T-helper 9 cell (primary cell): ENCODE data around the gene EIPR1.
"Not testable (repeated sequence)": the region's sequence is repeated elsewhere in the genome, so short reads cannot be mapped to it uniquely, and the experiment has no call there.

Source experiments
- DNase-seq: peaks from one replicate; pipeline ENCODE4 v3.0.0-alpha.2; 2020

Gene EIPR1

DNA sequence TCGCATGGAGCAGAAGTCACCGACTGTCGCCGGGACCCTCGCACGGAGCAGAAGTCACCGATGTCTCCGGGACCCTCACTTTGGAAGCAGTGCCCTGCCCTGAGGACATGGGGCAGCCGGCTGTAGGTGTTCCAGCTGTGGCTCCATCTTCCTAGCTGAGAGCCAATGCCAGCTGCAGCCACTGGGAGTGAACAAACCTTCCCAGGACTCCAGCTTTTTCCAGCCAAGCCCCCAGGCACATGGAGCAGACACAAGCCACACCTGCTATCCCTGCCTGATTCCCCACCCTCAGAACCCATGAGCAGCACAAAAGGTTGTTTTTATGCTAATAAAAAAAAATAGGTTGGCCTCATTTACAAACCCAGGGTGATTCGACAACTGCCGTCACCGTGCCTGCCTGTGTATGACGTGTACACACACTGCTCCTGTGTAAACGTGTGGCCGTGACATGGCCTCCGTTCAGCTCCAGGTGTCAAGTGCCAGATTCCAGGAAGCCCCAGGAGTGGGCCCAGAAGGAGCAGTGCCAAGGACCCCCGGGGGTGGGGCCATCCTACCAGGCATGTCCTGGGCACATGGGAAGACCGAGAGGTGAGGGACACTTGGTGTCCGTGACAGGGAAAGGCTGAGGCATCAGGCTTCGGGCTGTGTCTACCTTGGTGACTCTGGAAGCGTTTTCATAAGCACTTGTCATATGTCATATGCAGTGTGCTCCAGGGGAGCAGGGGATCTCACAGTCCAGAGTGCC lies 91.5 kb downstream of the EIPR1 start:
- DNase-seq: no peak

- DNase-seq: no peak
Observed at GRCh38 chr2:3284657-3285630, 92.7 kb downstream of the EIPR1 start.

DNA sequence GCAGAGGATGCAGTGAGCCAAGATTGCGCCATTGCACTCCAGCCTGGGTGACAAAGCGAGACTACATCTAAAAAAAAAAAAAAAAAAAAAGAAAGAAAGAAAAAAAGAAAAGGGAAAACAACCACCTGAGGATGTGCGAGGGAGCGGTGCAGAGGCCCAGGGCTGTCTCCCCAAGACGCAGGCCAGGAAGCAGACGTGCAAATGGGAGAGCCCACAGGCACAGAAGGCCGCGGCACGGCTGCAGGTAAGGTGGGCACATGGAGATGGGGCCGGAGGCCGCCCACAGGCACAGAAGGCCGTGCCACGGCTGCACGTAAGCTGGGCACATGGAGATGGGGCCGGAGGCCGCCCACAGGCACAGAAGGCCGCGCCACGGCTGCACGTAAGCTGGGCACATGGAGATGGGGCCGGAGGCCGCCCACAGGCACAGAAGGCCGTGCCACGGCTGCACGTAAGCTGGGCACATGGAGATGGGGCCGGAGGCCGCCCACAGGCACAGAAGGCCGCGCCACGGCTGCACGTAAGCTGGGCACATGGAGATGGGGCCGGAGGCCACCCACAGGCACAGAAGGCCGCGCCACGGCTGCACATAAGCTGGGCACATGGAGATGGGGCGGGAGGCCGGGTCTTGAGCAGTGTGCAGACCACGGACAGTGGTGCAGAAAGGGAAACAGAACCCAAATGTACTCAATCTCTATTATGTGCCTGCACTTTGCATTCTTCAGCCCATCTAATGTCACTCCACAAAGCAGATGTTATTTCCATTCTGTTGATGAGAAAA lies 93.6 kb downstream of the EIPR1 start:
- DNase-seq: not testable (repeated sequence)

GRCh38 chr2:3283206-3283605 lies 94.4 kb downstream of the EIPR1 start:
- DNase-seq: no peak

DNA sequence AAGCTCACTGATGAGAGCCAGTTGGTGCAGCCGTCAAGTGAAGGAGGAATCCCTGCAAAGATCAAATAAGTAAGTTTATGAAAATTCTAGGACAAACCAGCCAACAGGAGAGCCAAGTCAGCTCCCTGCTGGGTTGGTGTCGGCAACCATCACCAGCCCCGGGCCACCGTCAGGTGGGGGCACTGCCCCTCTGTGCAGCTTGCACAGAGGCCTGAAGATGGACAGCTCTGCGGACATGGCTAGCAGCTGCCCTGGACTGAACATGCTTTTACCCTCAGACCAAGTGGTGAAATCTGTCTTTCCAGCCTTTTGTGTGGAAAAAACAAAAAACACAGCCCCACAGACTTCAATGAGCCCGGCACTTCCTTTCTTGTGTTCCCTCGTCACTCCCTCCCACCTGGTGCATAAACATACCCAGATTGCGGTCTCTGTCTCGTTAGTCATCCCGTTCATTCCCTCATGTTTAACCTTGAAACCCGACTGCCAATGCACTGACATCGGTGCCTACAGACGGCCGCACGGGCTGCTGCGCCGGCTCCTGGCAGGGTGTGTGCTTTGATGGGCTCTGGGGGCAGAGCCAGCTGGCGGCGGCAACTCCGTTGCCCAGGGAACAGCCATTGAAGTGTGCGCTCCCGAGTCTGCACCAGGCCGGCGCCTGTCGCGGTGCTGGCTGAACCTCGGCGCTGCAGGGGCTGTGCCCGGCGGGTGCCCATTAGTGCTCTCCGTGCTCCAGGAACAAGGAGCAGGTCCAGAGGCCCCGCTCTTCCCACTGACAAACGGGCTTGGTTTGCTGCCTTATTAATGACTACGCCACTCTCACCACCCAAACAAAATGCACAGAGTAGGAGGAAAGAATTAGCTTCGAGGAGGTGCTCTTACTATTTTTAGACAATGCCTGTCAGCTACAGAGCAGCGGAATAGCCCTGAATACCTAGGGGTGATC lies 95.3 kb downstream of the EIPR1 start:
- no peak for DNase-seq

GRCh38 chr2:3280683-3281520 lies 96.7 kb downstream of the EIPR1 start:
- DNase-seq: no peak

- DNase-seq: no peak
Observed at GRCh38 chr2:3280197-3280596, 97.4 kb downstream of the EIPR1 start.

GRCh38 chr2:3279236-3279960 lies 98.2 kb downstream of the EIPR1 start:
- DNase-seq: no peak

DNA sequence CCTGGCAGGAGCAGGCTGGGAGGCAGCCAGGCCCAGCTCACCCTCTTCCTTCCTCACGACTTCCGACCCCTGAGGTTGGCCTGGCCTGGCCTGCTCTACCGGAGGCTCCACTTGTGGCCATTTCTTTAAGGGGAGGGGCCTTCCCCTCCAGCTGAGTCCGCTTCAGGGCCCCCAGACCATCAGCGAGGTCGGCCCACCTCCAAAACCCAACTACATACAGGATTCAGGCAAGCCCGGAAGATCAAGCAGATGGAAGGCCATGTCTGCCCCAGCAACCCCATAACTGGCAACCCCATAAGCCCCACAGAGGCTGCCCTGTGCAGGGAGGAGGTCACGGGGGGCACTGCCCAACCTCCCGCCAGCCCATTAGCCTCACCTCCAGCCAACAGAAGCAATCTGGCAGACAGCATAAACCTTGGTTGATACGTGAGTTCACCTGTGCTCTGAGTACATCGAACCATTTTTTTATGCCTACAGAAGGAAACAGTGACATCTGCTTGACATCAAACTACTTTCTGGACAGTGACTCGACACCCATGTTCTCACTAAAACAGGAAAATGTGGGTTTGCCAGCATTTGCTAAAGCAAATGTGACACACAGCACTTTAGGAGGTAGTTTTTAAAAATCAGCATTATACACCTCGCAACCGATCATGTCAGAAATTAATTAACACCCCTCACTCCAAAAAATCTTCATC lies 98.9 kb downstream of the EIPR1 start:
- DNase-seq: no peak

DNA sequence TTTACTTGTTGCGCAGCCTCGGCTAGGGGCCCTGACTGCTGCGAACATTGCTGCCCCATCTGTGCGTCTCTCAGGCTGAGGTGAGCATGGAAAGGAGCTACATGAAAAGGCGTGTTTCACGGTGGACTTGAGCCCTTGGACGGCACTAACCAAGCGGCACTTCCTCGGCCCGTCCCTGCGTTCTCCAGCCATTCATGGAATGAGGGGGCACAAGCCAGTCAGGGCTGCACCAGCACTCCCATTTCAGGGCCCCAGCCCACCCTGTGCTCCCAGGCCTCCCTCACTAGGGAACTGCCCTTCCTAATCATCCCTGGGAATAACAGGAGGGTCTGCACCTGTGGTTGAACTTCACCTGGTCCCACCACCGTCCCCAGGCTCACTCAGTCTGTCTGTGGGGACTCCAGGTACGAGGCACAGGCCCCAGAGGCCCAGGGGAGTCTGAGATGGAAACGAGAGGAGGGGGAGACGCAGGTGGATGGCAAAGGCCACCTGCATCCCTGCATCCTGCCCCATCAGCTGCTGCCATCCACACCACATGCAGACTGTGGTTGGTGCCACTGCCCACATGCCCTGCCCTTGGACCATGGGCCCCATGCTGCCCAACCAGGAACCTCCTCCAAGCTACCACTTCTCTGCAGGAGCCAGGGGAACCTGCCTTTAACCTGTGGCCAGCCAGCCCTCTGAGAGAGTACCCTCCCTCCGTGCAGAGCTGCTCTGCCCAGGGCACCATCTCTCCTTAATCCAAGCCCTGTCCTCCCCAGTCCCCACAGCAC lies 99.7 kb downstream of the EIPR1 start:
- no peak for DNase-seq

DNA sequence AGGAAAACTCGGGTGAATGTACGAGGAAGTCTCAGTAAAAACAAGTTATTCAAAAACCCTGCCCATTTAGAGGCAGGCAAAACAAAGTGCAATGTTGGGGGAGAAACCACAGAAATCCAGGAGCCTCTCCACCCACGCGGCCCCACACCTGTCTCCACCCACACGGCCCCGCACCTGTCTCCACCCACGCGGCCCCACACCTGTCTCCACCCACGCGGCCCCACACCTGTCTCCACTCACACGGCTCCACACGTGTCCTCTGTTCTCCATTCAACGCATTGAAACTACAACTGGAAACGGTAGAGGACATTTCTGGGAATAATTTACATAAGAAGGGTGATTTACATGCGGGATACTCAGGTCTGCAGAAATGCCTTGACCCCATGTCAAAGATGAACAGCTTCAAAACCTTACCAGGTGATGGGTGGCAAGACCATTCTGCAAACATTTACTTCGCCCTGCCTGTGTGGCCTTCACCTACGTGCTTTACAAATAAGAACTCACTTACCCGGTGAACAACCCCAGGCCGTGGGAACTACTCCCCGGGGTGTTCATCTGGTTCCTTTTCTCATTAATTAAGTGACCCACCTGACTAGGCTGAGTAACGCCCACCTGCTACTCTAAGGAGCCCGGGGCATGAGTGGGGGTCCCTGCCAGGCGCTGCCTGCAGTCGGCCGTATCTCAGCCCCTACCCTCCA lies 100.4 kb downstream of the EIPR1 start:
- no peak for DNase-seq

GRCh38 chr2:3272761-3273160 lies 104.9 kb downstream of the EIPR1 start:
- DNase-seq: no peak

DNA sequence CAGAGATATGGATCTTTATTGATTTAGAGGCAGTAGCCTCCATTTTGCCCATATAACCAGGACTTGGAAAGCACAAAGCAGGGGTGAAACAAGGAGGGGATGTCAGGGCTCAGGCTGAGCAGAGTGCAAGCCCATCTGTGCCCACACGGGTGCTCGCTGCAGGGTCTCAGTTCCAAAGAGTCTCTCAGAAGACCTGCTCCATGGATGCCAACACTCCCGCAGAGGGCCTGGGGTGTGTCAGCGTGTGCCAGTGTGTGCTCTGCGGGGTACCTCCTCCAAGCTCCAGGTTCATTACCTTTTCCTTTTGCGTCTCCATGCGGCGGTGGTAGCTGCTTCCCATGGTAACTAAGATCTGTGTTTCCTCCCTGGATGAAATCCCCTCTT lies 107.5 kb downstream of the EIPR1 start:
- DNase-seq: no peak

- DNase-seq: no peak
Observed at GRCh38 chr2:3269425-3270094, 108.1 kb downstream of the EIPR1 start.

DNA sequence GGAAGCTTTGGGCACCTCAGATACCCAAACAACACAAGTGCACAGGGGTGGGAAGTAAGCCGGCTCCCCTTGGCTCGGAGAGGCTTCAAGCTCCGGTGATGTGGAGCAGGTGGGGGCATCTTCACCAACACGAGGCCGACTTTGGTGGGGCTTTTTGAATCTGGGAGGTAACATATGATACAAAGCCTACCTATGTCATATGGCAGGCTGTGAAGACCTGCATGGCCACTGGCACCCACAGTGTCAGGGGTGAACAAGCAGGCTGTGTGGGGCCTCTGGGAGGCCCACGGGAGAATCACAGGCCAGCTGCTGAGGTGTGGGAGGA lies 109.0 kb downstream of the EIPR1 start:
- no peak for DNase-seq

DNA sequence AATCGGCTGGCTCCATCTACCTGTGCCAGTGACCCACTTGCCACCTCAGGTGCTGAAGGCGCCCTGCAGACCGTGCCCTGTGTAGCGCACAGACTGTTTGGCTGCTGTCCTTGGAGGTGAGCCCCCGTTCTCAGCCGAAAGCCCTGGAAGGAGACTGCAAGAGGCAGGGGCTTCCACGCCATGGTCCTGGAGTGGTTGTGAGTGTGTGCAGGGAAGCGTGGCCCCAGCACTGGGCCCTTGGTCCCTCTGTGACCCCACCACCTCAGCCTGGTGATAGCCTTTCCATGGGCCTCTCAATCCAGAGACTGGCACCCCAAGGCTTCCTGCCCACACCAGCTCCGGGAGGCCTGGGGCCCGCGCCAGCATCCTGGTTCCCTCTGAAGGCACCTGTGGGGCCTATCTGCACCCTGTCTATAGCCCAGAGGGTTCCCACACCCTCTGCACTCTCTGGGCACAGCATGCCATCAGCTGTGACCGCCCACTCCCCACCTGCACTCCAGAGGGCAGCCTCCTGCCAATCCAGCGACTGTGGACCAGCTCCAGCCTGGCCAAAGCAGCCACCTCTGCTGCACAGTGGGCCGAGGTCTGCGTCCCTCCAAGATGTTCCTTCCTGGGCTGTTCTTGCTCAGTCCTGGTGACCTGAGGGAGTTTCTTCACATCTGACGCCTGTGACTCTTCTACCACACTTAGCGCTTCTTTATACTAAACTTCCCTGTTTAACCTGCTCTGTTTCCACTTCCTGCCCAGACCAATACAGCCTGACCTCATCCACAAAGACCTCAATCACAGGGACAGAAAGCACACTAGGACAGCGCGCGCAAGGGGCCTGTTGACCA lies 109.5 kb downstream of the EIPR1 start:
- DNase-seq: no peak
